ENCODE results near the gene PMEPA1. TPM values are rescaled to one million over a fixed set of nuclear protein-coding genes. Genes with fewer than 3 reads are reported as not detected.

PMEPA1 gene
- total and polyA plus RNA-seq, 10 of the 15 experiments (the other 5 are each of a cell fraction or from before 2014, with no cell fraction given), result 0.02 to 0.10 (median 0.04) TPM; not detected in 3

DNA sequence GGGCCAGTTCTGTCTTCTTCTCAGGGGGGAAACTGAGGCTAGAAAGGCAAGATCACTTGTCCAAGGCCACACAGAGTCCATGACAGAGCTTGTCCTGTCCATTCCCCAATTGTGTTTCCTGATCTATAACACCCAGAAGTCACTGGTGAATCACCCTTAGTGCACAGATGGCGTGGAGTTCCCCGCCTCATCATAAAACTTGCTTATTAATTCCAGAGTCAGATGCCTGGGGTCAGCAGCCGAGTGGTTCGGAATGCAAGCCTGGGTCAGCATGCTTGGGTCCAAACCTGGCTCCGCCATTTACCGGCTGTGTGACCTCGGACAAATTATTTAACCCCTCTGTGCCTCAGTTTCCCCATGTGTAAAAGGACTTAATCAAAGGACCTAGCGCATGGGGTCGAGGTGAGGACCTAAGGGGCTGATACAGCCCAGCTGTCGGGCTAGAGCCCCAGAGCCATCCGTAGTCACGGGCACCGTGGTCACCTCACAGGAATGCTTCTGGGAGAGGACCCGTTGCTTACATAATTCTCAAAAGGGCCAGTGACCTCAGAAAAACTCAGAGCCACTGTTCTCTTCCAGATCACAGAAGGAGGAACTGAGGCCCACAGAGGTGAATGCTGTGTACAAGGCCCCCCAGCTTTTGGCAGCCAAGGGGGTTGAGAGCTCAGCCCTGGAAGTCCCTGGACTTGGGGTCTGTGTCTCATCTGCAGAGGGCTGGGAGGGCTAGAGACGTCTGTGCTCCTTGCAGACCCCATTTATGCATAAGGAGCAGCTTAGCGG, 88.2 kb downstream of the PMEPA1 start:
- 84% methylated on average over 16 of the region's 16 CpGs for WGBS (ENCODE audit: insufficient coverage, insufficient replicate concordance, low lambda C conversion rate, missing lambda C conversion rate)
- Histone ChIP-seq H3K4me3 (no peak overlapping the region), H3K27ac (ENCODE audit: control insufficient read depth, insufficient read depth) (no peak overlapping the region), H3K79me2 (ENCODE audit: control insufficient read depth, insufficient read depth, low read length) (no peaks in the 10 kb centered on the region), H3K27me3 (replicated peaks in 1 of 2; ENCODE audit: control insufficient read depth in 2 of 2, insufficient read depth in 2 of 2, low read length in 1 of 2) (no peaks in the 10 kb centered on the region), H4K20me1 (ENCODE audit: control insufficient read depth, insufficient read depth) (no peaks in the 10 kb centered on the region), H3K4me2 (ENCODE audit: control insufficient read depth, insufficient read depth) (peak overlapping the region; percentile 71), H3K9me3 (replicated peaks; ENCODE audit: control insufficient read depth, insufficient read depth, low read length) (peaks cover 2% of the 10 kb centered on the region; the same call in 1 of the 3 replicates), H3K36me3 (ENCODE audit: control insufficient read depth in 2 of 2, insufficient read depth in 2 of 2, low read length in 1 of 2) (no peaks in the 10 kb centered on the region), H2AFZ (ENCODE audit: control insufficient read depth, low read depth, low read length) (no peak overlapping the region), H3K9ac (ENCODE audit: control insufficient read depth, insufficient read depth, low read length) (no peak overlapping the region), H3K4me1 (ENCODE audit: control insufficient read depth, insufficient read depth, low read length) (peaks cover 42% of the 10 kb centered on the region)
- RAD21 ChIA-PET (ENCODE audit: unreplicated experiment), result interaction anchor here (1.6 to 2.9 kb wide), 4 partner anchors 22 to 466 kb away, joined by 5 to 10 read pairs (median 8); no protein-coding TSS in a partner anchor
- CTCF ChIA-PET, result interaction anchor here (0.9 to 5.9 kb wide), 6 partner anchors 26 to 589 kb away, joined by 3 to 32 read pairs (median 8); no protein-coding TSS in a partner anchor
- ATAC-seq (no peak), FAIRE-seq (no peak), DNase-seq (ENCODE audit: low read depth, low spot score) (no peak)
- SMC1A ChIA-PET (ENCODE audit: uncharacterized antibody, unreplicated experiment), result interaction anchor here (2.8 kb wide), 1 partner anchor 16 kb away, joined by 11 read pairs; no protein-coding TSS in a partner anchor
- POLR2A ChIA-PET, result no interaction called here
- intact Hi-C loops (cut with micrococcal nuclease; ENCODE audit: unreplicated experiment), result no loop called here
- no TSS peak for BruUV-seq (replicated peaks)
- TF ChIP-seq POLR2AphosphoS5 (IDR thresholded peaks at IDR 0.05; ENCODE audit: low read length) (no peak), EED (IDR thresholded peaks at IDR 0.05; ENCODE audit: low read depth) (0 out of 2 replicates have a peak, but pooled peaks have one; percentile 8)
- in situ Hi-C loops (cut with MboI), result no loop called here

DNA sequence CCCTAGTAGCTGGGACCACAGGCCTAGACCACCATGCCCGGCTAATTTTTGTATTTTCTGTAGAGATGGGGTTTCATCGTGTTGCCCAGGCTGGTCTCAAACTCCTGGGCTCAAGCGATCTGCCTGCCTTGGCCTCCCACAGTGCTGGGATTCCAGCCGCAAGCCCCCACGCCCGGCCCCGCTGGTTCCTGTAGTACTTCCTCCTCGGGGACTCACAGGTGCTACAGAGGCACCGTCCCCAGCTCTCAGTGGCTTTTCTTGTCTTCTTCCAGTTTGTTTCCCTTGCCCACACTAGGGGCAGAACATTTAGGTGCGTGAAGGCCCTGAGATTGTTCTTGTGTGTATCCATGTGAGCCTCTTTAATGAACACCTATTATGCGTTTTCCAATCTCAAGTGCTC, 88.8 kb downstream of the PMEPA1 start:
- Histone ChIP-seq H3K79me2 (ENCODE audit: control insufficient read depth, insufficient read depth, low read length) (no peaks in the 10 kb centered on the region), H3K9me3 (replicated peaks; ENCODE audit: control insufficient read depth, insufficient read depth, low read length) (peaks cover 2% of the 10 kb centered on the region; the same call in 1 of the 3 replicates), H3K27me3 (replicated peaks in 1 of 2; ENCODE audit: control insufficient read depth in 2 of 2, insufficient read depth in 2 of 2, low read length in 1 of 2) (no peaks in the 10 kb centered on the region), H3K36me3 (ENCODE audit: control insufficient read depth in 2 of 2, insufficient read depth in 2 of 2, low read length in 1 of 2) (no peaks in the 10 kb centered on the region), H4K20me1 (ENCODE audit: control insufficient read depth, insufficient read depth) (no peaks in the 10 kb centered on the region), H2AFZ (ENCODE audit: control insufficient read depth, low read depth, low read length) (no peak overlapping the region), H3K4me1 (ENCODE audit: control insufficient read depth, insufficient read depth, low read length) (peaks cover 42% of the 10 kb centered on the region), H3K27ac (ENCODE audit: control insufficient read depth, insufficient read depth) (peak overlapping the region; percentile 75), H3K9ac (ENCODE audit: control insufficient read depth, insufficient read depth, low read length) (no peak overlapping the region), H3K4me3 (0 out of 2 replicates have a peak overlapping the region, but pooled peaks have one; percentile 7), H3K4me2 (ENCODE audit: control insufficient read depth, insufficient read depth) (peak overlapping the region; percentile 71)
- DNase-seq (ENCODE audit: low read depth, low spot score) (no peak), FAIRE-seq (peak; percentile 18), ATAC-seq (no peak)
- intact Hi-C loops (cut with micrococcal nuclease; ENCODE audit: unreplicated experiment), result no loop called here
- SMC1A ChIA-PET (ENCODE audit: uncharacterized antibody, unreplicated experiment), result interaction anchor here (0.8 to 2.8 kb wide), 6 partner anchors 10 to 62 kb away, joined by 3 to 11 read pairs (median 6); no protein-coding TSS in a partner anchor
- CTCF ChIA-PET, result interaction anchor here (1.1 to 5.9 kb wide), 6 partner anchors 11 to 559 kb away, joined by 4 to 32 read pairs (median 8); no protein-coding TSS in a partner anchor
- RAD21 ChIA-PET (ENCODE audit: unreplicated experiment), result interaction anchor here (1.2 to 2.8 kb wide), 8 partner anchors 21 to 467 kb away, joined by 3 to 25 read pairs (median 7); partner anchors contain the start of gene RBM38
- WGBS (ENCODE audit: insufficient coverage, insufficient replicate concordance, low lambda C conversion rate, missing lambda C conversion rate), result 8% methylated on average over 11 of the region's 11 CpGs
- BruUV-seq (replicated peaks), result no TSS peak
- POLR2A ChIA-PET, result interaction anchor here (2.5 kb wide), 1 partner anchor 59 kb away, joined by 8 read pairs; no protein-coding TSS in a partner anchor
- in situ Hi-C loops (cut with MboI), result no loop called here
- TF ChIP-seq CBFB (IDR thresholded peaks at IDR 0.05; ENCODE audit: low read depth) (no peak), ATF3 (IDR thresholded peaks at IDR 0.05; ENCODE audit: borderline replicate concordance, extremely low read depth, low read depth, low read length) (no peak), NR2C2 (IDR thresholded peaks at IDR 0.05; ENCODE audit: borderline replicate concordance, control insufficient read depth, insufficient read length, low read depth) (no peak), PAX5 (IDR thresholded peaks at IDR 0.05; ENCODE audit: borderline replicate concordance, low read depth, low read length) (0 out of 2 replicates have a peak, but pooled peaks have one; percentile 8), KLF5 (IDR thresholded peaks at IDR 0.05; ENCODE audit: partially characterized antibody) (no peak), TCF12 (IDR thresholded peaks at IDR 0.05; ENCODE audit: low read depth, low read length) (0 out of 2 replicates have a peak, but pooled peaks have one; percentile 21), ZNF384 (IDR thresholded peaks at IDR 0.05; ENCODE audit: borderline replicate concordance, low read depth, low read length) (no peak), IKZF2 (IDR thresholded peaks at IDR 0.05) (no peak)
- TF ChIP-seq, protein P1, sequence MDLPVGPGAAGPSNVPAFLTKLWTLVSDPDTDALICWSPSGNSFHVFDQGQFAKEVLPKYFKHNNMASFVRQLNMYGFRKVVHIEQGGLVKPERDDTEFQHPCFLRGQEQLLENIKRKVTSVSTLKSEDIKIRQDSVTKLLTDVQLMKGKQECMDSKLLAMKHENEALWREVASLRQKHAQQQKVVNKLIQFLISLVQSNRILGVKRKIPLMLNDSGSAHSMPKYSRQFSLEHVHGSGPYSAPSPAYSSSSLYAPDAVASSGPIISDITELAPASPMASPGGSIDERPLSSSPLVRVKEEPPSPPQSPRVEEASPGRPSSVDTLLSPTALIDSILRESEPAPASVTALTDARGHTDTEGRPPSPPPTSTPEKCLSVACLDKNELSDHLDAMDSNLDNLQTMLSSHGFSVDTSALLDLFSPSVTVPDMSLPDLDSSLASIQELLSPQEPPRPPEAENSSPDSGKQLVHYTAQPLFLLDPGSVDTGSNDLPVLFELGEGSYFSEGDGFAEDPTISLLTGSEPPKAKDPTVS (IDR thresholded peaks at IDR 0.05; ENCODE audit: low read depth, low read length), result no peak
